Stomach (tissue), 4 donors: ENCODE results near the gene VWA8.

ENCODE experiments used
- CTCF ChIP-seq, 7 experiments: fragments of 450-650 bp in 4 of 7; fragments of 200-600 bp in 3 of 7; sonication (generic) in 3 of 7; IDR thresholded peaks; one replicate each; pipeline ENCODE4 v1.5.1; 2016 to 2019; ENCODE audit warnings: antibody characterized with exemption in 7 of 7, control low read depth in 2 of 7, mild to moderate bottlenecking in 1 of 7
- EP300 ChIP-seq: sonication (generic); formaldehyde crosslinking; IDR thresholded peaks from one replicate; pipeline ENCODE4 v1.6.1; 2017; ENCODE audit warnings: antibody characterized with exemption
- POLR2A ChIP-seq, 4 donors: fragments of 450-650 bp; IDR thresholded peaks; one replicate each; pipeline ENCODE4 v1.6.1; 2016; ENCODE audit warnings: antibody characterized with exemption in 4 of 4, control low read depth in 2 of 4, mild to moderate bottlenecking in 1 of 4, moderate library complexity in 1 of 4

- no peak for TF ChIP-seq CTCF (IDR thresholded peaks at IDR 0.05)
- TF ChIP-seq EP300: no peak
- no peak for TF ChIP-seq POLR2A (IDR thresholded peaks at IDR 0.05)
Measured at GRCh38 chr13:41643507-41643906, 317.4 kb downstream of the VWA8 start.
